GM23248 (cell line): ENCODE results near the gene CNTNAP4.

Experiments used
- EZH2 ChIP-seq: fragments of 200-600 bp; sonication (generic); IDR thresholded peaks from 2 replicates; pipeline ENCODE4 v1.6.1; 2018; ENCODE audit warnings: antibody characterized with exemption, mild to moderate bottlenecking; ENCODE audit not compliant: insufficient read depth, poor library complexity, severe bottlenecking
- EZH2phosphoT487 ChIP-seq: fragments of 200-600 bp; sonication (generic); IDR thresholded peaks from 2 replicates; pipeline ENCODE4 v1.6.1; 2018; ENCODE audit warnings: antibody characterized with exemption, moderate library complexity, mild to moderate bottlenecking, low read depth; ENCODE audit not compliant: insufficient read depth

DNA sequence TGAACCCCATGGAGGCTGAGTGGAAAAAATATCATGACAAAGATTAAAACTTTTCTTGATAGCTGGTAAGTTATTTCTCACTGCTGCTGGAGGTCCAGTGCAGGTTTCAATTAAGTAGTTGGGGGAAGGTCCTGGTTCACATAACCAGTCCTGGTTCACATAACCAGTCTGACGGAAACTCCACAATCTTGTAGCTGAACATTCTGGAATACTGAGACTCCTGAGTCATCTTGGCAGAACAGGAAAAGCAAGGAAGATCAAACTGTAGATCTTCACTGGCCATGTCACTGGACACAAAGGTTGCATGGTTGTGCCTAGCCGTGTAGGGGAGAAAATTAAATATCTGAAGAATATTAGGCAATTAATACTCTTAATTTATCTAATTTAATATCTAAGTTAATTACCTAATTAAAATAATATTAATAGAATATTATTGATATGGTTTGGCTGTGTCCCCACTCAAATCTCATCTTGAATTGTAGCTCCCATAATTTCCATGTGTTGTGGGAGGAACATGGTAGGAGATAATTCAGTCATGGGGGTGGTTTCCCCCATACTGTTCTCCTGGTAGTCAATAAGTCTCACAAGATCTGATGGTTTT is 48.6 kb upstream of the CNTNAP4 start:
- TF ChIP-seq EZH2 = no peak
- TF ChIP-seq EZH2phosphoT487 = no peak
